HepG2 (cell line): Measurements from ENCODE around the gene VCP. TPM values are rescaled to one million over a fixed set of nuclear protein-coding genes. Genes with fewer than 3 reads are reported as not detected.
A peak's percentile ranks its signal among the peaks of the same experiment; 100 is the strongest.

Experiments used
- ATAC-seq: fragments of 200-7000 bp; cut with Tn5 transposase; 3 replicates; pipeline ENCODE4 v1.9.1; 2020; ENCODE audit warnings: mild to moderate bottlenecking, moderate library complexity
- BruUV-seq: library from RNA; stranded (reverse); fragments of 400-500 nt; replicated peaks from 2 replicates; lab custom pipeline; 2021; lab: Mats Ljungman, UMichigan
- CTCF ChIA-PET: fragments of 300-600 bp; formaldehyde crosslinking; extraction: SDS; loops from one replicate; lab custom pipeline; 2021; ENCODE audit warnings: low total read pairs, inconsistent platforms, low intra/inter-chr PET ratio; lab: Yijun Ruan, JAX
- POLR2A ChIA-PET: fragments of 350-600 bp; sonication (Branson Sonifier 250); formaldehyde crosslinking; loops from one replicate; lab custom pipeline; 2020; ENCODE audit warnings: antibody characterized with exemption, inconsistent platforms; lab: Yijun Ruan, JAX
- DNase-seq: peaks from one replicate; pipeline ENCODE4 v3.0.0-alpha.2; 2015; ENCODE audit warnings: low spot score
- FAIRE-seq: peaks from 3 replicates; lab custom pipeline; 2011; peaks lifted over from hg19 to GRCh38; lab: Jason Lieb, UNC
- H2AFZ ChIP-seq: one replicate; pipeline ENCODE4 v1.6.1; 2011; ENCODE audit warnings: low read length, inconsistent platforms
- H3K27ac ChIP-seq: fragments of 300-600 bp; 3 replicates; pipeline ENCODE4 v1.8.0; 2011; ENCODE audit warnings: mixed run types, mild to moderate bottlenecking, mixed read lengths, low read length, inconsistent platforms; ENCODE audit not compliant: insufficient read depth; ENCODE audit errors: extremely low read length
- H3K27me3 ChIP-seq, 2 experiments: fragments of 200-600 bp in 1 of 2; 2 replicates in 1 of 2; 3 replicates in 1 of 2; pipeline versions ENCODE4 v1.6.0 to v1.8.0; 2011; ENCODE audit warnings: low read length in 2 of 2, mild to moderate bottlenecking in 2 of 2, moderate library complexity in 2 of 2, inconsistent platforms in 1 of 2; ENCODE audit not compliant: insufficient read depth in 2 of 2, control insufficient read depth in 1 of 2
- H3K36me3 ChIP-seq, 2 experiments: fragments of 200-600 bp in 1 of 2; replicated peaks in 1 of 2; 2 replicates in 1 of 2; 3 replicates in 1 of 2; pipeline versions ENCODE4 v1.5.1 to v1.8.0; 2011; ENCODE audit warnings: low read length in 2 of 2, inconsistent platforms in 1 of 2; ENCODE audit not compliant: insufficient read depth in 2 of 2, control insufficient read depth in 1 of 2
- H3K4me1 ChIP-seq: 2 replicates; pipeline ENCODE4 v1.5.1; 2012; ENCODE audit warnings: low read length, inconsistent platforms; ENCODE audit not compliant: insufficient read depth
- H3K4me2 ChIP-seq: 2 replicates; pipeline ENCODE4 v1.6.0; 2011; ENCODE audit warnings: low read depth, low read length, inconsistent platforms
- H3K4me3 ChIP-seq, 3 experiments: fragments of 200-600 bp in 1 of 3; sonication (generic), shearing (Covaris generic) in 1 of 3; replicated peaks in 1 of 3; 2 replicates each; pipeline ENCODE4 v1.5.1; 2011 to 2016; ENCODE audit warnings: low read length in 3 of 3, inconsistent platforms in 2 of 3, low read depth in 2 of 3, mild to moderate bottlenecking in 2 of 3, control low read depth in 1 of 3, mixed read lengths in 1 of 3; ENCODE audit not compliant: insufficient read depth in 1 of 3
- H3K79me2 ChIP-seq: one replicate; pipeline ENCODE4 v1.6.1; 2011; ENCODE audit warnings: low read length, inconsistent platforms; ENCODE audit not compliant: insufficient read depth
- H3K9ac ChIP-seq: 2 replicates; pipeline ENCODE4 v1.6.0; 2011; ENCODE audit warnings: mild to moderate bottlenecking, low read depth, low read length, inconsistent platforms; ENCODE audit not compliant: insufficient read depth
- H3K9me3 ChIP-seq: 2 replicates; pipeline ENCODE4 v1.5.1; 2012; ENCODE audit warnings: mild to moderate bottlenecking, low read length
- H4K20me1 ChIP-seq: 2 replicates; pipeline ENCODE4 v1.6.0; 2011; ENCODE audit warnings: inconsistent platforms, mild to moderate bottlenecking, low read length, moderate library complexity; ENCODE audit not compliant: insufficient read depth
- BRD4 ChIP-seq: sonication (generic); formaldehyde crosslinking; IDR thresholded peaks from 2 replicates; pipeline ENCODE4 v1.4.0; 2020; ENCODE audit warnings: missing genetic modification reagents
- IRF2 ChIP-seq: IDR thresholded peaks from 2 replicates; pipeline ENCODE4 v1.6.1; 2018; ENCODE audit warnings: missing genetic modification reagents, missing compliant biosample characterization
- JUN ChIP-seq: sonication (generic); formaldehyde crosslinking; IDR thresholded peaks from 2 replicates; pipeline ENCODE4 v1.4.0; 2020; ENCODE audit warnings: mild to moderate bottlenecking, missing genetic modification reagents
- MLLT10 ChIP-seq: sonication (generic); formaldehyde crosslinking; IDR thresholded peaks from 2 replicates; pipeline ENCODE4 v1.4.0; 2020; ENCODE audit warnings: missing genetic modification reagents
- NCOA1 ChIP-seq: sonication (generic); formaldehyde crosslinking; IDR thresholded peaks from 2 replicates; pipeline ENCODE4 v1.9.0; 2021; ENCODE audit warnings: missing genetic modification reagents
- NFATC3 ChIP-seq: sonication (generic); formaldehyde crosslinking; IDR thresholded peaks from 2 replicates; pipeline ENCODE4 v1.5.1; 2020; ENCODE audit warnings: mild to moderate bottlenecking, missing genetic modification reagents
- PBX3 ChIP-seq: sonication (generic); formaldehyde crosslinking; IDR thresholded peaks from 2 replicates; pipeline ENCODE4 v1.8.1; 2023; ENCODE audit warnings: missing genetic modification reagents, inconsistent platforms, borderline replicate concordance
- TBX3 ChIP-seq: fragments of 450-650 bp; IDR thresholded peaks from 2 replicates; pipeline ENCODE4 v1.6.1; 2017; ENCODE audit warnings: antibody characterized with exemption, mild to moderate bottlenecking, inconsistent platforms, borderline replicate concordance
- ZBTB8A ChIP-seq: sonication (generic); formaldehyde crosslinking; IDR thresholded peaks from 2 replicates; pipeline ENCODE4 v1.4.0; 2020; ENCODE audit warnings: mild to moderate bottlenecking, low read depth, missing genetic modification reagents, borderline replicate concordance
- ZNF235 ChIP-seq: sonication (generic); formaldehyde crosslinking; IDR thresholded peaks from 2 replicates; pipeline ENCODE4 v1.8.1; 2023; ENCODE audit warnings: mild to moderate bottlenecking, missing genetic modification reagents, borderline replicate concordance
- ZNF407 ChIP-seq: sonication (generic); formaldehyde crosslinking; IDR thresholded peaks from one replicate; pipeline ENCODE4 v1.5.1; 2020; ENCODE audit warnings: mild to moderate bottlenecking, missing genetic modification reagents; ENCODE audit errors: not compliant biosample characterization
- ZNF589 ChIP-seq: sonication (generic); formaldehyde crosslinking; conservative IDR thresholded peaks from 2 replicates; pipeline ENCODE4 v1.8.0; 2022; ENCODE audit warnings: mild to moderate bottlenecking, moderate library complexity, missing genetic modification reagents
- ZSCAN12 ChIP-seq: sonication (generic); formaldehyde crosslinking; IDR thresholded peaks from 2 replicates; pipeline ENCODE4 v1.9.0; 2021; ENCODE audit warnings: mild to moderate bottlenecking, missing genetic modification reagents
- ZSCAN20 ChIP-seq: sonication (generic); formaldehyde crosslinking; IDR thresholded peaks from 2 replicates; pipeline ENCODE4 v1.4.0; 2020; ENCODE audit warnings: missing genetic modification reagents, mild to moderate bottlenecking, borderline replicate concordance
- whole genome bisulfite sequencing: methylation state at CpG from one replicate; pipeline ENCODE4 v1.1.6; 2017; ENCODE audit warnings: low lambda C conversion rate; 5-methylcytosine and 5-hydroxymethylcytosine counted together
- in situ Hi-C: cut with HindIII; loops from 2 replicates; pipeline ENCODE4 v1.10.0; 2017; ENCODE audit warnings: low pct_unique_long_range_greater_than_20kb; ENCODE audit not compliant: extremely low pct_ligation_motif_present
- intact Hi-C: fragments of 100-400 bp; cut with micrococcal nuclease; formaldehyde crosslinking; loops from one replicate; pipeline ENCODE4 v1.10.0; 2022; ENCODE audit not compliant: unreplicated experiment
- polyA plus RNA-seq, 8 experiments: library from polyadenylated mRNA; depleted of rRNA in 3 of 8; stranded (reverse) in 7 of 8; unstranded in 1 of 8; fragments of >200 nt; fragmentation: Illumina TruSeq in 4 of 8; extraction: Trizol in 4 of 8; gene quantifications; 2 replicates each; pipeline versions ENCODE4 v1.2.1 to v1.2.3, GENCODE V29; 2011 to 2016; ENCODE audit warnings: low read depth in 4 of 8, missing spikeins in 1 of 8, mixed read lengths in 1 of 8; ENCODE audit not compliant: insufficient read depth in 1 of 8
- total RNA-seq, 5 experiments: library from RNA; depleted of rRNA; stranded (reverse); fragments of >200 nt; fragmentation: Illumina TruSeq; extraction: Trizol; gene quantifications; 2 replicates each; pipeline ENCODE4 v1.2.3, GENCODE V29; 2016; ENCODE audit warnings: low read depth in 1 of 5

The VCP gene
- total and polyA plus RNA-seq, 2 of the 13 experiments (the other 11 are each of a cell fraction or from before 2014, with no cell fraction given) = 143 to 391 TPM

- Histone ChIP-seq H3K9me3 (no peaks in the 10 kb centered on the region), H3K9ac (no peak overlapping the region), H3K36me3 (no peaks in the 10 kb centered on the region), H3K27ac (no peak overlapping the region), H3K79me2 (no peaks in the 10 kb centered on the region), H4K20me1 (no peaks in the 10 kb centered on the region), H3K4me1 (no peaks in the 10 kb centered on the region), H3K4me2 (no peak overlapping the region), H2AFZ (no peak overlapping the region), H3K27me3 (no peaks in the 10 kb centered on the region), H3K4me3 (no peak overlapping the region)
- 88% methylated on average over 47 of the region's 48 CpGs for WGBS
- intact Hi-C loops (no loop called here), in situ Hi-C loops (no loop called here)
- CTCF ChIA-PET = no interaction called here
- DNase-seq (no peak), ATAC-seq (peak; percentile 32; the same call in 1 of the 3 replicates), FAIRE-seq (no peak)
- POLR2A ChIA-PET = no interaction called here
- BruUV-seq = no TSS peak
- no peak for TF ChIP-seq NCOA1
- TF ChIP-seq PBX3 = no peak
- no peak for TF ChIP-seq ZNF589 (CRISPR knock-in tag)
- no peak for TF ChIP-seq NFATC3 (CRISPR knock-in tag)
- no peak for TF ChIP-seq ZSCAN20 (CRISPR knock-in tag)
- no peak for TF ChIP-seq TBX3
- TF ChIP-seq ZNF407 (CRISPR knock-in tag) = no peak
- no peak for TF ChIP-seq MLLT10
- no peak for TF ChIP-seq ZSCAN12 (CRISPR knock-in tag)
- TF ChIP-seq ZBTB8A (CRISPR knock-in tag) = no peak
- no peak for TF ChIP-seq BRD4
- no peak for TF ChIP-seq JUN (CRISPR knock-in tag)
- TF ChIP-seq ZNF235 = no peak
- no peak for TF ChIP-seq IRF2 (CRISPR knock-in tag)
Measured at GRCh38 chr9:35035851-35036701, 36.3 kb downstream of the VCP start.
